Stimulated activated CD4-positive, alpha-beta T cell treated with anti-CD3 and anti-CD28 coated beads, Interleukin-15, amount 100 ng/mL, for 1 hour (primary cell): ENCODE measurements around the gene RPS6KC1.
"Not testable (repeated sequence)": the region's sequence is repeated elsewhere in the genome, so short reads cannot be mapped to it uniquely, and the experiment has no call there.

ENCODE experiments used
- DNase-seq, 2 donors: peaks; one replicate each; pipeline ENCODE4 v3.0.0-alpha.2; 2020; ENCODE audit warnings: low read depth in 1 of 2, low spot score in 1 of 2

The RPS6KC1 gene

GRCh38 chr1:213103377-213104306, 52.6 kb downstream of the RPS6KC1 start:
- DNase-seq, result no peak

GRCh38 chr1:213104604-213105003, 53.6 kb downstream of the RPS6KC1 start:
- DNase-seq, result no peak

- no peak for DNase-seq
Measured at GRCh38 chr1:213106298-213106697, 55.3 kb downstream of the RPS6KC1 start.

- DNase-seq, result no peak
Measured at GRCh38 chr1:213107613-213108012, 56.6 kb downstream of the RPS6KC1 start.

- no peak for DNase-seq
Measured at GRCh38 chr1:213110349-213111300, 59.6 kb downstream of the RPS6KC1 start.

GRCh38 chr1:213111502-213111901, 60.5 kb downstream of the RPS6KC1 start:
- no peak for DNase-seq

GRCh38 chr1:213112723-213113122, 61.7 kb downstream of the RPS6KC1 start:
- not testable (repeated sequence) for DNase-seq

- DNase-seq, result not testable (repeated sequence)
Measured at GRCh38 chr1:213117699-213118180, 66.7 kb downstream of the RPS6KC1 start.

GRCh38 chr1:213119794-213120193, 68.8 kb downstream of the RPS6KC1 start:
- DNase-seq, result no peak

GRCh38 chr1:213120386-213120785, 69.3 kb downstream of the RPS6KC1 start:
- no peak for DNase-seq

GRCh38 chr1:213120961-213121360, 69.9 kb downstream of the RPS6KC1 start:
- DNase-seq, result no peak

- DNase-seq, result no peak
Measured at GRCh38 chr1:213122514-213122929, 71.5 kb downstream of the RPS6KC1 start.

GRCh38 chr1:213123087-213123486, 72.0 kb downstream of the RPS6KC1 start:
- no peak for DNase-seq

- DNase-seq, result no peak
Measured at GRCh38 chr1:213123536-213123935, 72.5 kb downstream of the RPS6KC1 start.

- DNase-seq, result no peak
Measured at GRCh38 chr1:213124590-213124989, 73.5 kb downstream of the RPS6KC1 start.

GRCh38 chr1:213125643-213126042, 74.6 kb downstream of the RPS6KC1 start:
- DNase-seq, result no peak

GRCh38 chr1:213127074-213127473, 76.0 kb downstream of the RPS6KC1 start:
- DNase-seq, result no peak

GRCh38 chr1:213131851-213132655, 81.0 kb downstream of the RPS6KC1 start:
- DNase-seq, result no peak

GRCh38 chr1:213135572-213135971, 84.5 kb downstream of the RPS6KC1 start:
- no peak for DNase-seq

GRCh38 chr1:213136190-213136917, 85.3 kb downstream of the RPS6KC1 start:
- no peak for DNase-seq
